B cell (primary cell): ENCODE measurements around the gene ACKR1. TPM values are rescaled to one million over a fixed set of nuclear protein-coding genes. Genes with fewer than 3 reads are reported as not detected.

ENCODE experiments used
- ATAC-seq: fragments of 200-7000 bp; cut with Tn5 transposase; one replicate; pipeline ENCODE4 v1.10.0; 2021; ENCODE audit warnings: low read depth, mild to moderate bottlenecking, moderate number of reproducible peaks, moderate library complexity
- CTCF ChIA-PET: fragments of 350-600 bp; sonication (Branson Sonifier 250); formaldehyde crosslinking; loops from one replicate; lab custom pipeline; 2021; ENCODE audit warnings: antibody characterized with exemption, inconsistent platforms; lab: Charles Lee
- POLR2A ChIA-PET: fragments of 350-600 bp; sonication (Branson Sonifier 250); formaldehyde crosslinking; loops from one replicate; lab custom pipeline; 2021; ENCODE audit warnings: antibody characterized with exemption; lab: Charles Lee
- DNase-seq: peaks from one replicate; pipeline ENCODE4 v3.0.0; 2013
- H2AFZ ChIP-seq: 2 replicates; pipeline ENCODE4 v1.6.1; 2012; ENCODE audit warnings: mild to moderate bottlenecking, low read depth, low read length; ENCODE audit not compliant: insufficient read depth, poor library complexity, severe bottlenecking
- H3K27ac ChIP-seq, 2 donors: 1 replicate in 1 of 2; 2 replicates in 1 of 2; pipeline ENCODE4 v1.5.1; 2012 to 2013; ENCODE audit warnings: low read length in 2 of 2, mild to moderate bottlenecking in 2 of 2, moderate library complexity in 1 of 2
- H3K27me3 ChIP-seq, 4 experiments: fragments of 200-600 bp in 1 of 4; sonication (generic) in 1 of 4; replicated peaks in 1 of 4; 1 replicate in 2 of 4; 2 replicates in 2 of 4; pipeline versions ENCODE4 v1.6.1 to v1.7.0; 2013 to 2016; ENCODE audit warnings: low read length in 3 of 4, mild to moderate bottlenecking in 2 of 4, mixed read lengths in 1 of 4, moderate library complexity in 1 of 4; ENCODE audit not compliant: insufficient read depth in 4 of 4, control insufficient read depth in 3 of 4; ENCODE audit errors: control extremely low read depth in 1 of 4
- H3K36me3 ChIP-seq, 2 experiments: replicated peaks in 1 of 2; 1 replicate in 1 of 2; 2 replicates in 1 of 2; pipeline versions ENCODE4 v1.6.1 to v1.7.1; 2013; ENCODE audit warnings: low read length in 1 of 2; ENCODE audit not compliant: insufficient read depth in 2 of 2, control insufficient read depth in 1 of 2; ENCODE audit errors: control extremely low read depth in 1 of 2, extremely low read depth in 1 of 2
- H3K4me1 ChIP-seq, 2 donors: fragments of 200-600 bp in 1 of 2; sonication (generic) in 1 of 2; 1 replicate in 1 of 2; 2 replicates in 1 of 2; pipeline versions ENCODE4 v1.5.1 to v1.6.1; 2013 to 2017; ENCODE audit warnings: low read length in 2 of 2; ENCODE audit not compliant: control insufficient read depth in 2 of 2, insufficient read depth in 2 of 2
- H3K4me2 ChIP-seq: replicated peaks from 2 replicates; pipeline ENCODE3; 2012; ENCODE audit warnings: mild to moderate bottlenecking, low read depth, low read length; ENCODE audit not compliant: poor library complexity, severe bottlenecking
- H3K4me3 ChIP-seq, 5 experiments: fragments of 200-600 bp in 1 of 5; sonication (generic) in 1 of 5; 1 replicate in 3 of 5; 2 replicates in 2 of 5; pipeline versions ENCODE4 v1.5.1 to v1.7.0; 2011 to 2016; ENCODE audit warnings: low read length in 4 of 5, mild to moderate bottlenecking in 4 of 5, low read depth in 2 of 5, control low read depth in 1 of 5, moderate library complexity in 1 of 5; ENCODE audit not compliant: insufficient read depth in 1 of 5; ENCODE audit errors: control extremely low read depth in 1 of 5, extremely low read depth in 1 of 5
- H3K79me2 ChIP-seq: fragments of 200-600 bp; sonication (generic); one replicate; pipeline ENCODE4 v1.6.0; 2016; ENCODE audit warnings: low read length; ENCODE audit not compliant: control insufficient read depth, insufficient read depth
- H3K9ac ChIP-seq: fragments of 200-600 bp; sonication (generic); 2 replicates; pipeline ENCODE4 v1.6.1; 2017; ENCODE audit warnings: mild to moderate bottlenecking, low read length, moderate library complexity
- H3K9me3 ChIP-seq, 3 donors: one replicate each; pipeline versions ENCODE4 v1.6.1 to v1.7.1; 2013; ENCODE audit warnings: low read length in 2 of 3; ENCODE audit not compliant: control insufficient read depth in 2 of 3, insufficient read depth in 1 of 3; ENCODE audit errors: control extremely low read depth in 1 of 3
- H4K20me1 ChIP-seq: 2 replicates; pipeline ENCODE4 v1.6.0; 2012; ENCODE audit warnings: mild to moderate bottlenecking, low read length; ENCODE audit not compliant: insufficient read depth, control insufficient read depth, poor library complexity, severe bottlenecking
- H3K27ac Mint-ChIP-seq: one replicate; pipeline ENCODE4 v1.8.0; 2021; ENCODE audit warnings: mixed read lengths
- H3K27me3 Mint-ChIP-seq: one replicate; pipeline ENCODE4 v1.8.0; 2021; ENCODE audit warnings: mixed read lengths
- H3K4me1 Mint-ChIP-seq: one replicate; pipeline ENCODE4 v1.8.0; 2021; ENCODE audit warnings: mixed read lengths
- H3K4me3 Mint-ChIP-seq: one replicate; pipeline ENCODE4 v1.8.0; 2021; ENCODE audit warnings: mixed read lengths
- H3K9me3 Mint-ChIP-seq: one replicate; pipeline ENCODE4 v1.8.0; 2022; ENCODE audit warnings: mixed read lengths; ENCODE audit not compliant: insufficient read depth
- CTCF ChIP-seq: fragments of 200-600 bp; IDR thresholded peaks from one replicate; pipeline ENCODE4 v1.8.0; 2022; ENCODE audit warnings: antibody characterized with exemption, mild to moderate bottlenecking
- EZH2 ChIP-seq: IDR thresholded peaks from 2 replicates; pipeline ENCODE4 v1.6.1; 2012; ENCODE audit warnings: borderline replicate concordance, low read depth, mild to moderate bottlenecking, moderate library complexity, low read length; ENCODE audit not compliant: insufficient read depth, poor library complexity, severe bottlenecking
- WGBS: methylation state at CpG from one replicate; pipeline ENCODE4 v1.1.5; 2013; ENCODE audit warnings: missing lambda C conversion rate; ENCODE audit not compliant: insufficient coverage; 5-methylcytosine and 5-hydroxymethylcytosine counted together
- intact Hi-C: fragments of 100-400 bp; cut with micrococcal nuclease; formaldehyde crosslinking; loops from one replicate; pipeline ENCODE4 v1.10.0; 2022
- polyA plus RNA-seq: library from polyadenylated mRNA; depleted of rRNA; stranded (reverse); fragments of >200 nt; gene quantifications from 2 replicates; pipeline ENCODE4 v1.2.3, GENCODE V29; 2012
- total RNA-seq, 2 donors: library from RNA; stranded (reverse); fragments of 120-200 nt in 1 of 2; gene quantifications; 1 replicate in 1 of 2; 2 replicates in 1 of 2; pipeline versions ENCODE4 v1.2.3 to v1.2.4, GENCODE V29; 2013 to 2022

The ACKR1 gene
- total and polyA plus RNA-seq, 2 donors (not counting 1 experiment from before 2014, with no cell fraction given): 0.04 TPM; not detected in 1

- DNase-seq (no peak), ATAC-seq (no peak)
- Mint-ChIP-seq H3K27ac (no peak overlapping the region), H3K9me3 (no peaks in the 10 kb centered on the region), H3K27me3 (peaks cover 41% of the 10 kb centered on the region), H3K4me1 (no peaks in the 10 kb centered on the region), H3K4me3 (no peak overlapping the region)
- Histone ChIP-seq H4K20me1 (no peaks in the 10 kb centered on the region), H3K36me3 (no peaks in the 10 kb centered on the region), H3K9me3 (no peaks in the 10 kb centered on the region), H3K4me1 (no peaks in the 10 kb centered on the region), H3K9ac (no peak overlapping the region), H3K79me2 (no peaks in the 10 kb centered on the region), H3K4me2 (no peak overlapping the region), H3K27me3 (peaks cover 0 to 23% (median 10%) of the 10 kb centered on the region in 4 experiments), H3K27ac (no peak overlapping the region), H2AFZ (no peak overlapping the region), H3K4me3 (no peak overlapping the region)
- intact Hi-C loops: no loop called here
- no peak for TF ChIP-seq EZH2
- no peak for TF ChIP-seq CTCF
- ChIA-PET POLR2A (no interaction called here), CTCF (interaction anchor here (1.1 to 9.5 kb wide), 3 partner anchors 9 to 89 kb away, joined by 3 to 60 read pairs (median 6); no protein-coding TSS in a partner anchor)
- WGBS: no CpG with 5 or more reads among the region's 5 CpGs
Measured at GRCh38 chr1:159222075-159222865, 17.6 kb downstream of the ACKR1 start.

- intact Hi-C loops: no loop called here
- no peaks in the 10 kb centered on the region for H3K4me1 ChIP-seq
- H3K79me2 ChIP-seq: no peaks in the 10 kb centered on the region
- DNase-seq: no peak
- H3K4me2 ChIP-seq: no peak overlapping the region
- peaks cover 0 to 23% (median 10%) of the 10 kb centered on the region in 4 experiments for H3K27me3 ChIP-seq
- TF ChIP-seq EZH2 (no peak), CTCF (no peak)
- H3K9me3 Mint-ChIP-seq: no peaks in the 10 kb centered on the region
- H3K4me3 ChIP-seq: no peak overlapping the region
- H3K27me3 Mint-ChIP-seq: peaks cover 41% of the 10 kb centered on the region
- no peak overlapping the region for H3K27ac Mint-ChIP-seq
- ATAC-seq: no peak
- H4K20me1 ChIP-seq: no peaks in the 10 kb centered on the region
- H3K9me3 ChIP-seq: no peaks in the 10 kb centered on the region
- no peaks in the 10 kb centered on the region for H3K4me1 Mint-ChIP-seq
- H3K4me3 Mint-ChIP-seq: no peak overlapping the region
- H3K27ac ChIP-seq: no peak overlapping the region
- ChIA-PET CTCF (interaction anchor here (1.1 to 9.5 kb wide), 3 partner anchors 10 to 90 kb away, joined by 3 to 60 read pairs (median 6); no protein-coding TSS in a partner anchor), POLR2A (no interaction called here)
- no peak overlapping the region for H3K9ac ChIP-seq
- 83% methylated on average over 1 of the region's 2 CpGs for WGBS
- H2AFZ ChIP-seq: no peak overlapping the region
- no peaks in the 10 kb centered on the region for H3K36me3 ChIP-seq
Measured at GRCh38 chr1:159223004-159223403, 18.3 kb downstream of the ACKR1 start.
